H1 (cell line): ENCODE data around the gene TLL2. TPM values are rescaled to one million over a fixed set of nuclear protein-coding genes. Genes with fewer than 3 reads are reported as not detected.

Source experiments
- CTCF ChIA-PET: fragments of 300-600 bp; sonication (Branson Sonifier 250); formaldehyde crosslinking; loops from one replicate; lab custom pipeline; 2021; ENCODE audit not compliant: partially characterized antibody; lab: Charles Lee
- POLR2A ChIA-PET: fragments of 300-600 bp; sonication (Branson Sonifier 250); formaldehyde crosslinking; loops from one replicate; lab custom pipeline; 2021; ENCODE audit warnings: inconsistent platforms; ENCODE audit not compliant: partially characterized antibody; lab: Charles Lee
- DNase-seq, 2 experiments: peaks; one replicate each; pipeline versions ENCODE4 v3.0.0 to v3.0.0-alpha.2; 2010 to 2022; ENCODE audit warnings: low spot score in 2 of 2, low read depth in 1 of 2, mixed read lengths in 1 of 2
- FAIRE-seq: peaks from 2 replicates; lab custom pipeline; 2011; peaks lifted over from hg19 to GRCh38; lab: Jason Lieb, UNC
- H2AFZ ChIP-seq: 2 replicates; pipeline ENCODE4 v1.8.1; 2012; ENCODE audit warnings: low read length, inconsistent platforms
- H2AK5ac ChIP-seq: 2 replicates; pipeline ENCODE4 v1.6.1; 2013; ENCODE audit warnings: low read depth, low read length
- H2BK120ac ChIP-seq: replicated peaks from 2 replicates; pipeline ENCODE3; 2013; ENCODE audit warnings: low read depth, low read length, inconsistent platforms
- H2BK12ac ChIP-seq: 2 replicates; pipeline ENCODE4 v1.6.1; 2013; ENCODE audit warnings: low read depth, low read length
- H2BK15ac ChIP-seq: 2 replicates; pipeline ENCODE4 v1.6.1; 2013; ENCODE audit warnings: low read length
- H2BK20ac ChIP-seq: 2 replicates; pipeline ENCODE4 v1.6.1; 2013; ENCODE audit warnings: low read length
- H2BK5ac ChIP-seq: 2 replicates; pipeline ENCODE4 v1.6.1; 2013; ENCODE audit warnings: low read depth, low read length
- H3K14ac ChIP-seq: 2 replicates; pipeline ENCODE4 v1.6.1; 2013; ENCODE audit warnings: inconsistent platforms; ENCODE audit not compliant: insufficient read length
- H3K18ac ChIP-seq: 2 replicates; pipeline ENCODE4 v1.6.1; 2013; ENCODE audit warnings: low read length; ENCODE audit errors: extremely low read depth
- H3K23ac ChIP-seq: 2 replicates; pipeline ENCODE4 v1.6.1; 2013; ENCODE audit warnings: inconsistent platforms; ENCODE audit not compliant: insufficient read length
- H3K23me2 ChIP-seq: 2 replicates; pipeline ENCODE4 v1.6.1; 2013; ENCODE audit warnings: low read depth, low read length
- H3K27ac ChIP-seq: 2 replicates; pipeline ENCODE4 v1.6.1; 2011; ENCODE audit warnings: low read depth, low read length, inconsistent platforms
- H3K27me3 ChIP-seq, 4 experiments: replicated peaks in 1 of 4; 1 replicate in 1 of 4; 2 replicates in 3 of 4; pipeline versions ENCODE4 v1.6.1 to v1.8.1; 2011 to 2013; ENCODE audit warnings: low read length in 3 of 4, mild to moderate bottlenecking in 3 of 4, inconsistent platforms in 2 of 4, mixed read lengths in 2 of 4, moderate library complexity in 1 of 4; ENCODE audit not compliant: control insufficient read depth in 3 of 4, insufficient read depth in 3 of 4; ENCODE audit errors: extremely low read depth in 1 of 4
- H3K36me3 ChIP-seq, 4 experiments: 2 replicates each; pipeline versions ENCODE4 v1.6.1 to v1.8.1; 2011 to 2013; ENCODE audit warnings: mild to moderate bottlenecking in 4 of 4, low read length in 3 of 4, moderate library complexity in 2 of 4, control low read depth in 1 of 4, inconsistent platforms in 1 of 4; ENCODE audit not compliant: insufficient read depth in 4 of 4, control insufficient read depth in 2 of 4
- H3K4ac ChIP-seq: replicated peaks from 2 replicates; pipeline ENCODE3; 2013; ENCODE audit warnings: low read length, low read depth, mixed read lengths, inconsistent platforms; ENCODE audit not compliant: insufficient read length
- H3K4me1 ChIP-seq, 4 experiments: replicated peaks in 1 of 4; 1 replicate in 1 of 4; 2 replicates in 3 of 4; pipeline versions ENCODE4 v1.6.1 to v1.8.1; 2011 to 2013; ENCODE audit warnings: low read length in 3 of 4, inconsistent platforms in 2 of 4, mixed read lengths in 1 of 4; ENCODE audit not compliant: insufficient read depth in 4 of 4, control insufficient read depth in 3 of 4
- H3K4me2 ChIP-seq, 2 experiments: 2 replicates each; pipeline versions ENCODE4 v1.6.1 to v1.8.1; 2011 to 2013; ENCODE audit warnings: low read depth in 2 of 2, low read length in 2 of 2, control low read depth in 1 of 2, inconsistent platforms in 1 of 2, mild to moderate bottlenecking in 1 of 2; ENCODE audit not compliant: insufficient read depth in 1 of 2
- H3K4me3 ChIP-seq, 4 experiments: fragments of 200-600, 300-600 bp in 1 of 4; sonication (generic), shearing (Covaris generic), sonication (Bioruptor Twin) in 1 of 4; 2 replicates each; pipeline versions ENCODE4 v1.5.1 to v1.8.1; 2011 to 2016; ENCODE audit warnings: low read length in 4 of 4, low read depth in 3 of 4, control low read depth in 2 of 4, inconsistent platforms in 2 of 4, mild to moderate bottlenecking in 2 of 4, mixed read lengths in 1 of 4, moderate library complexity in 1 of 4; ENCODE audit not compliant: insufficient read depth in 2 of 4; ENCODE audit errors: extremely low read depth in 1 of 4
- H3K56ac ChIP-seq: replicated peaks from 2 replicates; pipeline ENCODE3; 2013; ENCODE audit warnings: low read depth, mild to moderate bottlenecking, mixed read lengths, low read length, inconsistent platforms; ENCODE audit not compliant: insufficient read length
- H3K79me1 ChIP-seq: 2 replicates; pipeline ENCODE4 v1.6.1; 2013; ENCODE audit warnings: low read depth, low read length, control low read depth
- H3K79me2 ChIP-seq, 2 experiments: 2 replicates each; pipeline versions ENCODE4 v1.6.1 to v1.8.1; 2012 to 2013; ENCODE audit warnings: low read length in 2 of 2, mild to moderate bottlenecking in 2 of 2, inconsistent platforms in 1 of 2; ENCODE audit not compliant: insufficient read depth in 2 of 2, control insufficient read depth in 1 of 2
- H3K9ac ChIP-seq, 4 experiments: replicated peaks in 1 of 4; 1 replicate in 1 of 4; 2 replicates in 3 of 4; pipeline versions ENCODE4 v1.6.1 to v1.8.1; 2011 to 2013; ENCODE audit warnings: low read depth in 3 of 4, low read length in 3 of 4, control low read depth in 2 of 4, mild to moderate bottlenecking in 2 of 4, moderate library complexity in 2 of 4, inconsistent platforms in 1 of 4; ENCODE audit errors: extremely low read depth in 1 of 4
- H3K9me3 ChIP-seq, 2 experiments: 2 replicates each; pipeline versions ENCODE4 v1.6.1 to v1.8.1; 2012 to 2013; ENCODE audit warnings: mild to moderate bottlenecking in 2 of 2, moderate library complexity in 2 of 2, control low read depth in 1 of 2, inconsistent platforms in 1 of 2, low read depth in 1 of 2, low read length in 1 of 2, mixed read lengths in 1 of 2; ENCODE audit not compliant: insufficient read depth in 2 of 2
- H4K20me1 ChIP-seq, 2 experiments: replicated peaks in 1 of 2; 2 replicates each; pipeline versions ENCODE3 to v1.8.1; 2011 to 2013; ENCODE audit warnings: inconsistent platforms in 2 of 2, low read length in 2 of 2, mild to moderate bottlenecking in 1 of 2; ENCODE audit not compliant: insufficient read depth in 2 of 2, control insufficient read depth in 1 of 2
- H4K5ac ChIP-seq: 2 replicates; pipeline ENCODE4 v1.6.1; 2013; ENCODE audit warnings: low read length, low read depth, mixed read lengths, inconsistent platforms; ENCODE audit not compliant: insufficient read length
- H4K8ac ChIP-seq: 2 replicates; pipeline ENCODE4 v1.8.0; 2013; ENCODE audit warnings: mild to moderate bottlenecking, moderate library complexity, low read length, inconsistent platforms; ENCODE audit not compliant: insufficient read depth; ENCODE audit errors: extremely low read depth
- H4K91ac ChIP-seq: replicated peaks from 2 replicates; pipeline ENCODE3; 2013; ENCODE audit warnings: low read length, mixed read lengths, inconsistent platforms; ENCODE audit not compliant: insufficient read length
- EP300 ChIP-seq, 2 experiments: IDR thresholded peaks; 1 replicate in 1 of 2; 2 replicates in 1 of 2; pipeline ENCODE4 v1.6.1; 2011 to 2012; ENCODE audit warnings: low read depth in 2 of 2, low read length in 2 of 2, mild to moderate bottlenecking in 2 of 2, borderline replicate concordance in 1 of 2, inconsistent platforms in 1 of 2, moderate library complexity in 1 of 2
- GABPA ChIP-seq: IDR thresholded peaks from 2 replicates; pipeline ENCODE4 v1.6.1; 2011; ENCODE audit warnings: mild to moderate bottlenecking, low read length, moderate library complexity, borderline replicate concordance; ENCODE audit not compliant: insufficient read depth
- JUND ChIP-seq: IDR thresholded peaks from 2 replicates; pipeline ENCODE4 v1.6.1; 2011; ENCODE audit warnings: mild to moderate bottlenecking, improper control_type of control experiment, low read length
- TCF12 ChIP-seq: IDR thresholded peaks from 2 replicates; pipeline ENCODE4 v1.6.1; 2011; ENCODE audit warnings: low read depth, mild to moderate bottlenecking, low read length
- ZNF274 ChIP-seq: IDR thresholded peaks from 2 replicates; pipeline ENCODE4 v1.7.0; 2012; ENCODE audit warnings: low read length, borderline replicate concordance; ENCODE audit errors: extremely low read depth
- WGBS, 2 experiments: shearing (Covaris generic) in 1 of 2; methylation state at CpG; one replicate each; pipeline versions ENCODE4 v1.1.6 to v1.1.7; 2013 to 2015; ENCODE audit warnings: low lambda C conversion rate in 2 of 2, mixed read lengths in 2 of 2, inconsistent platforms in 1 of 2, low coverage in 1 of 2, missing lambda C conversion rate in 1 of 2; ENCODE audit not compliant: insufficient replicate concordance in 2 of 2, insufficient coverage in 1 of 2, insufficient read length in 1 of 2; ENCODE audit errors: extremely low coverage in 1 of 2, missing lambda C conversion rate in 1 of 2; 5-methylcytosine and 5-hydroxymethylcytosine counted together
- polyA plus RNA-seq, 7 experiments: library from polyadenylated mRNA; depleted of rRNA in 3 of 7; stranded (reverse) in 5 of 7; unstranded in 2 of 7; fragments of >200 nt in 5 of 7; fragments of 200-250 nt in 2 of 7; gene quantifications; 1 replicate in 5 of 7; 2 replicates in 1 of 7; 4 replicates in 1 of 7; pipeline versions ENCODE4 v1.2.1 to v1.2.3, GENCODE V29; 2011 to 2013; ENCODE audit warnings: missing spikeins in 2 of 7, mixed read lengths in 2 of 7
- total RNA-seq: library from RNA; stranded (reverse); fragmentation: NEBNext Ultra II Directional; extraction: Animal tissue kit (Norgen Biotek cat#: 25700); gene quantifications from 2 replicates; pipeline ENCODE4 v1.2.1, GENCODE V29; 2021

TLL2 gene
- total and polyA plus RNA-seq, 2 of the 8 experiments (the other 6 are each of a cell fraction or from before 2014, with no cell fraction given), result 2.4 to 3.2 TPM

DNA sequence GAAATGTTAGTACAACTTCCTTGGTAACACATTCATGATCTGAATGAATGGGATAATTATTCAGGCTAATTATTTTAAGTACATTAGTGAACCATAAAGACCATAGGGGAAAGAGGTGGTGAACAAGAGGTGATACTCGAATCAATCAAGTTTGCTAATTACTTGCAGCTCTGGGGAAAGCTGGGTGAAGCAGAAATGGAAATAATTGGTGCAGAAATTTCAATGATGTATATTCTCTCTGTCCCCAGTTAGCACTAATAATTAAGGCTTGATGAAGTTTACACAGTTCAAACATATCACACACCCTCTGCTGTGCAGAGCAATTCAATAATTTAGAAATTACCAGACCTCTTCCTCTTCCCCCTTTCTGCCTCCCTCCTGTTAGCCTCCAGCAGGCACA lies 105.5 kb downstream of the TLL2 start:
- Histone ChIP-seq H3K56ac (no peak overlapping the region), H3K79me2 (no peaks in the 10 kb centered on the region), H2AFZ (no peak overlapping the region), H3K18ac (no peak overlapping the region), H2BK12ac (no peak overlapping the region), H4K5ac (no peak overlapping the region), H3K27ac (no peak overlapping the region), H3K23ac (no peak overlapping the region), H3K36me3 (no peaks in the 10 kb centered on the region), H3K9me3 (no peaks in the 10 kb centered on the region), H3K23me2 (no peaks in the 10 kb centered on the region; the same call in 1 of the 2 replicates), H4K8ac (no peak overlapping the region), H3K4me2 (no peak overlapping the region), H3K27me3 (no peaks in the 10 kb centered on the region), H3K4me3 (no peak overlapping the region), H3K9ac (no peak overlapping the region), H2BK5ac (no peak overlapping the region), H2AK5ac (no peak overlapping the region), H2BK20ac (no peak overlapping the region), H3K4ac (no peak overlapping the region), H2BK120ac (no peak overlapping the region), H3K4me1 (no peaks in the 10 kb centered on the region; a peak in 1 of 7 replicates), H3K14ac (no peak overlapping the region), H4K20me1 (no peaks in the 10 kb centered on the region), H4K91ac (no peak overlapping the region), H2BK15ac (no peak overlapping the region), H3K79me1 (no peaks in the 10 kb centered on the region)
- ChIA-PET POLR2A (no interaction called here), CTCF (interaction anchor here (0.8 to 1.3 kb wide), 3 partner anchors 10 to 62 kb away, joined by 3 to 5 read pairs (median 4); no protein-coding TSS in a partner anchor)
- WGBS, 2 experiments, result 84% methylated on average over 1 of the region's 1 CpG; no CpG with 5 or more reads in 1 of the 2 experiments
- FAIRE-seq (no peak), DNase-seq (no peak)
- TF ChIP-seq ZNF274, result no peak
- no peak for TF ChIP-seq GABPA
- no peak for TF ChIP-seq TCF12
- TF ChIP-seq JUND, result no peak
- no peak for TF ChIP-seq EP300 (IDR thresholded peaks at IDR 0.05; ENCODE audit: borderline replicate concordance in 1 of 2, low read depth in 2 of 2, low read length in 2 of 2)
